ENCODE data around the gene LDB2. TPM values are rescaled to one million over a fixed set of nuclear protein-coding genes. Genes with fewer than 3 reads are reported as not detected.

The LDB2 gene
- total RNA-seq, 4 donors from 2014 or later, result 33.7 to 191 (median 43.5) TPM

GRCh38 chr4:16598597-16599206 is 299.7 kb downstream of the LDB2 start:
- no peak for TF ChIP-seq CTCF (IDR thresholded peaks at IDR 0.05)
- DNase-seq (ENCODE audit: low spot score) (no peak), ATAC-seq (ENCODE audit: low FRiP score) (no peak)

GRCh38 chr4:16597845-16598596 is 300.4 kb downstream of the LDB2 start:
- TF ChIP-seq CTCF (IDR thresholded peaks at IDR 0.05), result no peak
- no peak for DNase-seq (ENCODE audit: low spot score)
- ATAC-seq (ENCODE audit: low FRiP score), result no peak

DNA sequence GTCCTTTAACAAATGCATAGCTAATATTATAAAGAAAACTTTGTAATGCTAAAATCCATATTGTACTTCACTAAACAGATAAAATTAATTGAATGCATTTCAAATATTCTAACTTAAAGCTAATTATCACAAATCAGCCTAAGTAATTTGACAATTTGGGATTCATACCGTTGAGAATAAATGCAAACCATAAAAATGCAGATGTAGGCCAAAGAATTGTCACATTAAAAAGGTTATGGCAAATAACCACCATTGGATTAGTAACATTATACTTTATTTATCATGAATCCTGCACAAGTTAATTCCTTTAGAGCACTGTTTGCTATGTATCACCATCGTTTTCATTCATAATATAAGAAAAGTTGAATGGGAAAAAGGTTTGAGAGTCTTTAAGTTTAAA is 301.0 kb downstream of the LDB2 start:
- no peak for ATAC-seq (ENCODE audit: low FRiP score)
- TF ChIP-seq CTCF (IDR thresholded peaks at IDR 0.05), result no peak

DNA sequence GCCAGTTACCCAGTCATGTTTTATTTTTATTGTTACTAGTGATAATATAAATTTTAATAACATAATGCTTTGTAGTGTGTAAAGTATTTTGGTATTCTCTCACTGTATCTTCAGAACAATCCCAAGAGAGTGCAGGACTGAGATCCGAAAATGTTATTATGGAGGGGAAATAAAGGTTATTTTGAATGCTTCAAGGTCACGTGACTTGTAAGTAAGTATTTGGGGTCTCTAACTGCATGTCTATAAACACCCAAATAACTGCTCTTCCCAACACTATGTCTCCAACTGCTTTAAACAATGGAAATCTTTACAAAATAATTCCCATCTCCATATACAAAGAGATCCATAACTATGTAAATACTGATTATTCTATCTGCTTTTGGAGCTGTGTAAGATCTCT is 302.2 kb downstream of the LDB2 start:
- DNase-seq (ENCODE audit: low spot score) (no peak), ATAC-seq (ENCODE audit: low FRiP score) (no peak)
- no peak for TF ChIP-seq CTCF (IDR thresholded peaks at IDR 0.05)

More for the DNA sequence above, 301.0 kb downstream of the LDB2 start:
- no peak for DNase-seq (ENCODE audit: low spot score)

DNA sequence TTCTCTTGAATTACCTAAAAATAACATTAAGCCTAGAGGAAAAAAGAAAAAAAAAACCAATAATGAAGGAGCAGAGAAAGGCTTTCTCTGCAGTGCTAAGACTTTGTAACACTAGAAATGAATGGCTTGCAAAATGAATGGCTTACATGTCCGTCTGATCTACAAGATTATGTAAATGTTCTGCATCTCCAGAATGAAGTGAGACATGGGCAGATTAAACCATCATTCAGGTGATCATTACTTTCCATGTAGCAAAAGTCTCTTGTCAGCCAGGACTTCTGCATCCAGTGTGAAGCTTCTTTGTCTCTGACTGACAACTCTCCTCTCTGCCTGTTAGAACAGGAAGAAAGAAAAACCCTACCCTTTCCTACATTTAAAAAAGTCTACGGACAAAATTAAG is 304.3 kb downstream of the LDB2 start:
- DNase-seq (ENCODE audit: low spot score), result no peak
- ATAC-seq (ENCODE audit: low FRiP score), result no peak
- no peak for TF ChIP-seq CTCF (IDR thresholded peaks at IDR 0.05)

GRCh38 chr4:16593386-16593785 is 305.1 kb downstream of the LDB2 start:
- ATAC-seq (ENCODE audit: low FRiP score), result no peak
- DNase-seq (ENCODE audit: low spot score), result no peak
- TF ChIP-seq CTCF (IDR thresholded peaks at IDR 0.05), result no peak
